ENCODE measurements around the gene GJA9.

DNA sequence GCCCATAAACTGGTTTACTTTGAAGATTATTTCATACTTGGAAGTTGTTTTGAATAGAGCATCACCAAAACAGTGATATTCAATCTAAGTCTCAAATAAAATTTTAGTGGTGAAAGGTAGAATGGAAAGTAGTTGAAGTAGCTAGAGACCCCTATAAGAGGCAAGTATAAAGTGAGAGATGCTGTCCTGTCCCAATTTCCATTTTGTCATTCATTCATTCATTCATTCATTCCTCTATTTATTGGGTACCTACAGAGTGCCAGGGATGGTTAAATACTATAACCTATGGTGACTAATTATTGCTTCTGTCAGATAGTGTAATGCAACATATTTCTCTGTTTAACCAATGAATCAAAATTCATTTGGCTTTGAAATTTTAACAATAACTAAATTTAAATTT lies 54.5 kb downstream of the GJA9 start:
- no peak for TF ChIP-seq EZH2 (IDR thresholded peaks at IDR 0.05; ENCODE audit: low read length, missing control alignments)
- no peak for TF ChIP-seq CTCF (conservative IDR thresholded peaks at IDR 0.05 in 1 of 2, IDR thresholded peaks at IDR 0.05 in 1 of 2; ENCODE audit: low read depth in 1 of 2, low read length in 2 of 2)

Data from fibroblast of lung (primary cell).